Amygdala (tissue), 56 donors: ENCODE results near the gene ZNF469.
A peak's percentile ranks its signal among the peaks of the same experiment; 100 is the strongest.
"Not testable (repeated sequence)": the region's sequence is repeated elsewhere in the genome, so short reads cannot be mapped to it uniquely, and the experiment has no call there.

ENCODE experiments used
- DNase-seq, 56 donors: peaks; one replicate each; lab custom pipeline; 2025; lab: John Stamatoyannopoulos, UW

ZNF469 gene

DNA sequence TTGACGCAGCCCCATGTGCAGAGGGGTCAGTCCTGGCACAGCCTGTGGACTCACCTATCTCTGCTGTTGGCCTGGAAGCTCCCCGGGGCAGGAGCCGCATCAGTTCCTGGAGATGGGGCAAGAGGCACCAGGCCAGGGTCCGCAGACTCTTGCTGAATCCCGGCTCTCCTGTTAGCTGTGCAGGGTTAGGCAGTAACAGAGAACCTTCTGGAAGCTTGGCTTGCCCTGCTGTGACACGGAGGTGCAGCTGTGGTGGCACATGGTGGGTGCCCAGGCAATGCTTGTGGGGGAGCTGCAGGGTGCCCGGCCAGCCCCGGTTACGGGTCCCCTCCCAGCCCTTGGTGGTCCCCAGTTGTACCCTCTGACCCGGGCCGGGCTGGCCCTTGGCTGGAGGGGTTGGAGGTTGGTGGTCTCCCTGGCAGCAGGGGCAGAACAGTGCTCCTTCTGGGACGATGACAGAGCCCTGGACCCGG is 26.0 kb upstream of the ZNF469 start:
- DNase-seq, result no peak

DNA sequence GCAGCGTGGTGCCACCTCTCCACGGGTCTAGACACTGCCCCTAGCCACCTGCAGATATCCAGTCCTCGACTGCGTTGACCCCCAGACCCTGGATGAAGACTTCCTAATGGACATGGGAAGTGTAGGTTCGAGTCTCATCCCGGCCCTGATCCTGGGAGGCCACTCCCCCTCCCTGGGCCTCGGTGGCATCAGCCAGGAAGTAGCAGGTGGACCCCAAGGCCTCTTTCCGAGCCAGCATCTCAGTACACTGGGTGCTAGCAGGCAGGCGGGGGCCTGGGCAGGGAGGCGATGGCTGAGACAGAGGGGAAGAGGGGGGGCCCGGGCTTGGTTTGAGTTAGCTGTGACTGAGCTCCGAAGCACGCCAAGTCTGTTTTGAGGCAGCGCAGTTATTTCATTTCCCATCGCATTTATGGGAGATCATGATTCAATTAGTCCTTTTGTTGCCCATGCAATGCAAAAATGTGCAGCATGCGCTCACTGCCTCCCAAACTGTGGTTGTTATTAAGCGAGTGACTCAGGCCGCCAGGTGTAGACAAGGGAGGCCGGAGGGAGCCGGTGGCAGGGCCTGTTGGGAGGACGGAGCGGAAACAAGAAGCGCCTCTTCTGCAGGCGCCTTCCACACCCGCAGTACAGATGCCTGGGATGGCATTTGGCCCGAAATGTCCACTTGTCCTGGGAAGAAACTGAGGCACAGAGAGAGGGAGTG is 25.3 kb upstream of the ZNF469 start:
- DNase-seq, result no peak

DNA sequence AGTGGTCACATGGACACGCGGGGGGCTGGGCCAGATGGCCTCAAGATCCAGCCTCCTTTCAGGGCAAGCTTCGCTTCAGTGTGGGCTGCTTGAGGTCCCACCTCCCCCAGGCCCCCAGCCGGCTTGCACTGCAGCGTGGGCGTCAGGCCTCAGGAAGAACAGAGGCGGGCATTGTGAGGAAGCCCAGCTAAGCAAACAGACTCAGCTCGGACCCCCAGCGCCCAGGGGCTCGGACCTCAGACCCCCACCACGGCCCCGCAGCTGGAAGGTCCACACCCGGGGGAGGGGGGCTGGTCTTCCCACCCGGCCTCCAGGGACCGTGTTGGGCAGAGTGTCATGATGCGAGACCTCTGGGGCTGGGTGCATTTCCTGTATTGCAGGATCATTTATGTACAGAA is 24.7 kb upstream of the ZNF469 start:
- no peak for DNase-seq

DNA sequence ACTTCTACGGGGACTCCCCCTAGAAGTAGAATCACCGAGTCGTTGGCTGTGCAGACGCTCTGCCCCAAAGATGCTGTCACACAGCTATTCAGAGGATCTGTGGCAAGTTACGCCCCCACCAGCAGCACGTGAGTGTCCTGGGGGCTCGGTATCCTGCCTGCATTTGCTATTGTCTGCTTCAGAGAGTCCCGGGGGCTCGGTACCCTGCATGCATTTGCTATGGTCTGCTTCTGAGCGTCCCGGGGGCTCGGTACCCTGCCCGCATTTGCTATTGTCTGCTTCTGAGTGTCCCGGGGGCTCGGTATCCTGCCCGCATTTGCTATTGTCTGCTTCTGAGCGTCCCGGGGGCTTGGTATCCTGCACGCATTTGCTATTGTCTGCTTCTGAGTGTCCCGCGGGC is 23.8 kb upstream of the ZNF469 start:
- no peak for DNase-seq

DNA sequence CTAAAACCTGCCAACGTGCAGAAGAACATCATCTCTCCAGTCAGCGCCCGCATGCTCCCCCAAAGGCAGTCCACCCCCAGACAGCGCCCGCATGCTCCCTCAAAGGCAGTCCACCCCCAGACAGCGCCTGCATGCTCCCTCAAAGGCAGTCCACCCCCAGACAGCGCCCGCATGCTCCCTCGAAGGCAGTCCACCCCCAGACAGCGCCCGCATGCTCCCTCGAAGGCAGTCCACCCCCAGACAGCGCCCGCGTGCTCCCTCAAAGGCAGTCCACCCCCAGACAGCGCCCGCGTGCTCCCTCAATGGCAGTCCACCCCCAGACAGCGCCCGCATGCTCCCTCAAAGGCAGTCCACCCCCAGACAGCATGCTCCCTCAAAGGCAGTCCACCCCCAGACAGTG is 22.4 kb upstream of the ZNF469 start:
- DNase-seq, result not testable (repeated sequence)

DNA sequence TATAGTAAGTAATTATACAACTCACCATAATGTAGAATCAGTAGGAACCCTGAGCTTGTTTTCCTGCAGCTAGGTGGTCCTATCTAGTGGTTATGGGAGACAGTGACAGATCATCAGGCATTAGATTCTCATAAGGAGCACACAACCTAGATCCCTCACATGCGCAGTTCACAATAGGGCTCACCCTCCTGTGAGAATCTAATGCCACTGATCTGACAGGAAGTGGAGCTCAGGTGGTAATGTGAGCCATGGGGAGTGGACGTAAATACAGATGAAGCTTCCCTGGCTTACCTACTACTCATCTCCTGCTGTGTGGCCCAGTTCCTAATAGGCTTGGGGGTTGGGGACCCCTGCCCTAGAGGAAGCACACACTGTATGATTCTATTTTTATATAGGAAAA is 21.8 kb upstream of the ZNF469 start:
- no peak for DNase-seq

DNA sequence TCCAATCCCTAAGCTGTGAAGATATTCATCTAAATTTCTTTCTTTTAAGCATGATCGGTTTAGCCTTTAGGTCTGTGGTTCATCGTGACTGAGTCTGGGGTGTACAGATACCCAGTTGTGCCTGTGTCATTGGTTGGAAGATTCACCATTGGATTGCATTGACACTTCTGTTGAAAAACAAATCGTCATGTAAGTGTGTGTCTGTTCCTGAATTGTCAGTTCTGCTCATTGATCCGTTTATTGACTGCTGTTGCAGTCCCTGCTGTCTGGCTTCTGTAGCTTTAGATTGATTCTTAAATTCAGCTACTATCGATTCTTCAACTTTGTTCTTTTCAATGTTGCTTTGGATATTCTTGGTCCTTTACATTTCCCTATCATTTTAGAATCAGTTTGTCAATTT is 21.0 kb upstream of the ZNF469 start:
- no peak for DNase-seq

DNA sequence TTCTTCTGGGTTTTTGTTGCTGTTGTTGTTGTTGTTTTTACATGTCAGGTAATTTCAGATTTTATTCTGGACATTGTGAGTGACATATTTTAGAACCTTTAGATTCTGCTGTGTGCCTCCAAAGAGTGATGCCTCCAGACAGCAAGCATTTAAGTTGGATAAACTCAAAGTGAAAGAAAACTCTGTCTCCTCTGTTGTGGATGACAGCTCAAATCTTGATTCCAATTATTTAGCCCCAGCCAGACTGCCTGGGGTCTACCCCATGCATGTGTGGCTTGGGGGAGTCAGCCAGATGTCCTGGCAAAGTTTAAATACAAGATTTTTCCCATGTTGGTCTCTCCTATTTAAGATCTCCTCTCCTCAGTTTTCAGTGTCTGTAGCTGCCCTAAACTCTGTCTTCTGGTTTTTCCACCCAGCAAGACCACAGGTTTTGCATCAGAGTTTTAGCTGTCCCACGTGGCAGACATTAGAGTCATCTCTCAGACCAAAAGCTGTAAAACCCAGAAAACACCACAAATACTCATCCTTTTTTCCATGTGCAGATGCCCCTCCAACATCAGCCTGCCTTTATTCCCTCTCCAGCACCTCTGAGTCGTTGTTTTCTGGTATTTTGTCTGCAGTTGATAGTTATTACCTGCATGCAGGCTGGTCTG is 19.4 kb upstream of the ZNF469 start:
- no peak for DNase-seq

DNA sequence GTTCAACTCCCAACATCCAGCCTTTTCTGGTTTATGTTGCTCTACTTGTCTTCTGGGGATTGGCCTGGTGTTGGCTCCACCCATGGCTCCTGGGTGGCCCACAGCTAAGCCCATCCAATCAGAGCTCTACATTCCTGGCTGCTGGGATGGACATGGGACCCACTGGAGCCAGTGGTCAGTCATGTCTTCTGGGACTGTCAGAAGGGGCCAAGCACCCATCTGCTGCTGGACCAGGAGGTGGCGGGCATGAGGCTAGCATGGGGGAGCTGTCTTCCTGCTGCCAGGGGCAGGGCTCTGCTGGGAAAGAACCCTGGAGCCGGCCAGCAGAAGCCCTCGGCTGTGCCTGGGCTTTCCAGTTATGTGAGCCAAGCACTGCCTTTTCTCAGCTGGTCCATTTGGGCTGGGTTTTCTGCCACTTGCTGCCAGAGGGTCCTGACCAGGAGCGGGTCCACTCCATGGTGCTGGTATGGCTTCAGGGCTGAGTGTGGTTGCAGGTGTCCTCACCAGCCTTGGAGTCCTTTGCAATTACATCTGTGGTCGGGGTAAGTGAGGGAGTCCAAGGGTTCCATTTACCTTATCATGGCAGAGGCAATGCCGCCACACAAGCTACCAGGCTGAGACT is 17.4 kb upstream of the ZNF469 start:
- DNase-seq, result no peak

DNA sequence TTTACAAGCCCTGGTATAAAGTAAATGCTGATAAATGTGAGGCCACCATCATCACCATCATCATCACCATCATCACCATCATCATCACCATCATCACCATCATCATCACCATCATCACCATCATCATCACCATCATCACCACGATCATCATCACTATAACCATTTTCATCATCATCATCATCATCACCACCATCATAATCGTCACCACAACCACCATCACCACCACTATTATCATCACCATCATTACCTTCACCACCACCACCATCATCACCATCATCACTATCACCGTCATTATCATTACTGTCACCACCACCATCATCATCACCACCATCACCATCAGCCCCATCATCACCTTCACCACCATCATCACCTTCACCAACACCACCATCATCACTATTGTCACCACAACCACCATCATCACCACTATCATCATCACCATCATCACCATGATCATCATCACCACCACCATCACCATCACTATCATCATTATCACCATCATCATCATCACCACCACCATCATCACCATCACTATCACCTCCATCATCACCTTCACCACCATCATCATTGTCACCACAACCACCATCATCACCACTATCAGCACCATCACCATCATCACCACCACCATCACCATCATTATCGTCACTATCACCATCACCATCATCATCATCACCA is 16.6 kb upstream of the ZNF469 start:
- no peak for DNase-seq

DNA sequence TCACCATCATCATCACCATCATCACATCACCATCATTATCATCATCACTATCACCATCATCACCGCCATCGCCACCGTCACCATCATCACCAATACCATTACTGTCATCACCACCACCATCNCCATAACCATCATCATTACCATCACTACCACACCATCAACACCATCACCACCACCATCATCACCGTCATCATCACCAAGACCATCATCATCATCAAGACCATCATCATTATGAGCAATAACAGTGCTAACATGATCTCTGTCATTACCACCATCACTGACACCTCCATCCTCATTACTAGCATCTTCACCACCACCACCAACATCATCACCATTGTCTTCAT is 16.1 kb upstream of the ZNF469 start:
- DNase-seq, result no peak

DNA sequence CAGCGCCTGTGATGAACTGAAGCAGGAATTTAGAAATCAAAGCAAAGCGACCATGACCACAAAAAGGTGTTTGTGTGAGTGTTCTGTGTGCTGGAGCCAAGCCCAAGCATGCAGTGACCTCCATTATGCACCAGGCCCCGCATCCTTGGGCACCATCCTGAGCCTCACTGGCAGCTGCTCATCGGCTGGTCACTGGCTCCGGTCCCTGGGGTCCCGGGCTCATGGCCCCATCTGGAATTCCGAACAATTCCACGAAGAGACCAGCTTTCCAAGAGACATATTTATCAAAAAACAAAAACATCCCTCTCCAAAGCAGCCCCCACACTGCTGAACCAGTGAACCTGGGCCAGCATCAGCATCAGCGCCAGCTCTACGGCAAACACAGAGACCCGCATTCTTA is 15.2 kb upstream of the ZNF469 start:
- DNase-seq, result peak in 1 of 56 donors; percentile 27

DNA sequence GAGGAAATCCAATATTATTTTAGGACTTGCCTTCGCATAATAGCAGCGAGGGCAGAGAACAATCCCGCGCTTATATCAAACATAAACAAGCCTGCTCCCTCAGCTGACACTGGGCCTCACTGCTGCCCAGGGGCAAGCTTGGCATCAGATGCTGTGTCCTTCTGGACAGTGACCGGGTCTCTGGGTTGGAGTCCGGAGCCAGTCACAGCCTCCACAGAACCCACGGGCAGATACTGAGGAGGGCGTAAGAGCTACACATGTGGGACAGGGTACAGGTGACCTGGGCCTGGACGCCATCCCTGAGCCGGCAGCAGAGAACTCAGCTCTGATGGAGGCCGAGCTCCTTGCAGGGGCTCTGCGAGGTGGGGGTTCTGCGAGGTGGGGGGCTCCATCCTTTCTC is 14.7 kb upstream of the ZNF469 start:
- peak in 4 of 56 donors; percentile 18 to 32 (median 24) for DNase-seq

DNA sequence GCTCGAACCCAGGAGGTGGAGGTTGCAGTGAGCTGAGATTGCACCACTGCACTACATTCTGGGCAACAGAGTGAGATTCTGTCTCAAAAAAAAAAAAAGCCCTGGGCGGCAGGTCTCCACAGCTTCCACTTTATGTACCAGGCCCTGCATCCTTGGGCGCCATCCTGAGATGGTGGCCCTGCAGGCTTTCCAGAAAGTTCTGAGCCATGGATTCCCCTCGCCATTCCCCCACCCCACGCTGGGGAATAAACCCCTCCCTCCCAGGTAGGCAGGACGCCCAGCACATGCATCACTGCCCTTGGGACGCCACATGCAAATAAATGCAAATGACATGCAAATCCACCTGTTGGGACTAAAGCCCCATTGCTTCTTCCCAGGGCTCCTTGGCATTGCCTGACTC is 13.8 kb upstream of the ZNF469 start:
- DNase-seq, result no peak

DNA sequence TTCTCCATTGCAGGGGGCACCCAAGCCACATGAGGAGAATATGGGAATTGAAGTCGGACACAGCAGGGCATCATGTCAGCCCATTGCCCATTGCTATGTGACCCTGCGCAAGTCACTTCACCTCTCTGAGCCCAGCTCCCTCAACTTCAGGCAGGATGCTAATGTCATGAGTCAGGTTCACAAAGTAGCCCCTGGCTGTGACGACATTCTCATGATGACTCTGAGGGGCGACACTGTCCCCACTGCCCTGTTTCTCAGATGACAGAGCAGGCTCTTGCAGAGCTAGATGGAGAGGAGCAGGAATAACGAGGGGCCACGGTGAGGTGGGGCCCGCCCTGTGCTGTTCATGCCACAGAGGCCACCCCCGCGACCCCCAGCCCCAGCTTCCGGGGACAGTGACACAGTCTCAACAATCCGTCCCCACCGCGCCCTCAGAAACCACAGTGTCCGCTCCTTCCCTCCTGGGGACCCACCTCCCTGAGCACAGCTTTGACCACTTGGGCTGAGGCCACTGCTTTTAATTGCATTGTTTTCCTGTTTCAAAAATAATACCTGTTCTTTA is 13.2 kb upstream of the ZNF469 start:
- no peak for DNase-seq

DNA sequence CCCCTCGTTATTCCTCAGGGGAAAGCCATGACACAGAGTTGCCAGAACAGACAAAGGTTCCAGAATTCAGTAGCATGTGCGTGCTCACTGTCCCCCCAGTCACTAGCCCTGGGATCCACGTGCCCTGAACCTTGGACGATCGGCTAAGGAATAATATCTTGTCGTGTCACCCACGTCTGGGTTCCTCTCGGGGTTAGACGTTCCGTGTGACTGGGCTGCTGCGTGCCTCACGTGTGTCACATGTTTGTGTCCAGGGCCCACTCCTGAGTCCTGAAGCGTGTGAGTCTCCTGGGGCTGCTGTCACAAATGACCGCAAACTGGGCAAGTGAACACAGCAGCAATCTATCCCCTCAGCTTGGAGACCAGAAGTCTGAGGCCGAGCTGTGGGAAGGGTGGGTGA is 12.4 kb upstream of the ZNF469 start:
- no peak for DNase-seq

DNA sequence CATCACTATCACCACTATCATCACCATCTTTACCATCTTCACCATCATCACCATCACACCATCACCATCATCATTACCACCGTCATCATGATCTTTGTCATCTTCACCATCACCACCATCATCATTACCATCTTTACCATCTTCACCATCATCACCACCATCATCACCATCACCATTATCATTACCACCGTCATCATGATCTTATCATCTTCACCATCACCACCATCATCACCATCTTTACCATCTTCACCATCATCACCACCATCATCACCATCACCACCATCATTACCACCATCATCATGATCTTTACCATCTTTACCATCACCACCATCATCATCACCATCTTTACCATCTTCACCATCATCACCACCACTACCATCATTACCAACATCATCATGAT is 10.2 kb upstream of the ZNF469 start:
- DNase-seq, result no peak

DNA sequence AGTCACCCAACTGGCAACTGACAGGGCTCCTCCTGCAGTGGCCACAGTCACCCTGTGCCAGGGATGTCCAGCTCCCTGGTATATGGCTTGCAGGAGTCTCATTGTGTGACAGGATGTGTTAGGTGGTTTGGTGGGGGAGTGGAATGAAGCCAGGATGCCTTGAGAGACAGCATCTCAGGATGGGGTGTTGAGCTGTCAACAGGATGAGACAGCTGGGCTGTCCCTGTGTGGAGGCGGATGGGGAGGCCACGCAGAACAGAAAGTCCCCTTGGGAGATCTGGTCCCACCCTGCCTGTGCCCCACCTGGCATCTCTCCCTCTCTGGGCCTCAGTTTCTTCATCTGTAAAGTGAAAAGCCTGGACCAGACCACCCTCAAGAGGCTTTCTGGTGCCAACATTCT is 9.5 kb upstream of the ZNF469 start:
- no peak for DNase-seq

DNA sequence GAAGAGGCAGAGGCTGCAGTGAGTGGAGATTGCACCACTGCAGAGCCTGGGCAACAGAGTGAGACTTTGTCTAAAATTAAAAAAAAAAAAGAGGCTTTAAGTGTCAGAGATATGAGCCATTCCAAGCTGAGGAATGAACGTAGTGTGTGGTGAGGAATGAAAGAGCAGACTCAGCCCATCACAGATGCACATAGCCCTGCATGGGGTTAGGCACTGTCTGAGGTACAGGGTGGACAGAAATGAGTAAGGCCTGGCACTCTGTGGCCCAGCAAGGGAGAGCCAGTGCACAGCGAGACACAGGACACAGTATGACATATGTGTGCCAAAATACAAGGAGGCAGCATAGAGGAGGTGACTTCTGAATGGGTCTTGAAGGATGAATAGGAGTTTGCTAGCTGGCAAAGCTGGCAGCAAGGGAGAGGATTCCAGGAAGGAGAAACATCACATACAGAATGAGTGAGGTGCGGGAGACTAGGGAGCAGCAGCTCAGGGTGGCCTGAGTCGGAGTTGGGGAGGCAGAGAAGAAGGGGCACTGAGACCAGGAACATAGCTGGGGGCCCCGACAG is 8.7 kb upstream of the ZNF469 start:
- DNase-seq, result no peak

DNA sequence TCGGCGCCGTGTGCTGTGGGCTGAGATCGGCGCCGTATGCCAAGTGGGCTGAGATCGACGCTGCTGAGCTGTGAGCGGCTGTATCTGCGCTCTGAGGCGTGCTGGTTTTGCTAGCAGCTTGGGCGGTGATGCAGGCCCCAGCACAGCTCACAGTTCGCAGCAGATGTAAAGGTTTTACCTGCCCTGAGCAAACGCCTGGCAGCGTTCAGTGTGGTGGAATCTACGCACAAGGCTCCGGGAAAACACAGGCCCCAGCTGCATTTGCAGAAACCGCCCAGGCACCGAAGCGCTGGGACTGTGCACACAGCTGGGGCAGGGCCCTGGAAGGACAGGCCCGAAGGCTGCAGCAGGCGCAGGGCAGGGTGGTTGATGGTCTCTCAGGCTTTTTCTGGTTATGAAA is 8.0 kb upstream of the ZNF469 start:
- DNase-seq, result no peak
